GM12878 (cell line): Measurements from ENCODE around the gene PSG4.
"Not testable (repeated sequence)": the region's sequence is repeated elsewhere in the genome, so short reads cannot be mapped to it uniquely, and the experiment has no call there.

ENCODE experiments used
- CTCF ChIP-seq, 3 experiments: IDR thresholded peaks in 2 of 3; conservative IDR thresholded peaks in 1 of 3; 2 replicates each; pipeline ENCODE4 v1.5.1; 2011; ENCODE audit warnings: low read depth in 3 of 3, low read length in 3 of 3, mild to moderate bottlenecking in 3 of 3, control low read depth in 2 of 3, moderate library complexity in 2 of 3, inconsistent platforms in 1 of 3, mixed read lengths in 1 of 3; ENCODE audit not compliant: control insufficient read depth in 2 of 3, insufficient read depth in 1 of 3; ENCODE audit errors: extremely low read depth in 1 of 3
- ESRRA ChIP-seq: IDR thresholded peaks from 2 replicates; pipeline ENCODE4 v1.6.1; 2012; ENCODE audit warnings: mild to moderate bottlenecking, low read length, improper control_type of control experiment
- PKNOX1 ChIP-seq: fragments of 450-650 bp; IDR thresholded peaks from 2 replicates; pipeline ENCODE4 v1.6.1; 2016; ENCODE audit warnings: mild to moderate bottlenecking
- POLR2A ChIP-seq: IDR thresholded peaks from 2 replicates; pipeline ENCODE4 v1.6.1; 2011; ENCODE audit warnings: low read depth, mild to moderate bottlenecking, low read length
- POLR2AphosphoS5 ChIP-seq: IDR thresholded peaks from 2 replicates; pipeline ENCODE4 v1.6.1; 2011; ENCODE audit warnings: mild to moderate bottlenecking, low read length, inconsistent platforms
- SP1 ChIP-seq: IDR thresholded peaks from one replicate; pipeline ENCODE4 v1.6.1; 2011; ENCODE audit warnings: low read depth, low read length
- TCF7 ChIP-seq: IDR thresholded peaks from 2 replicates; pipeline ENCODE4 v1.6.1; 2014; ENCODE audit warnings: antibody characterized with exemption, borderline replicate concordance
- USF2 ChIP-seq: IDR thresholded peaks from 2 replicates; pipeline ENCODE4 v1.6.1; 2011; ENCODE audit warnings: low read depth, low read length, improper control_type of control experiment, borderline replicate concordance
- ZNF687 ChIP-seq: fragments of 450-650 bp; IDR thresholded peaks from 2 replicates; pipeline ENCODE4 v1.6.1; 2017; ENCODE audit warnings: mild to moderate bottlenecking, moderate library complexity

- not testable (repeated sequence) for TF ChIP-seq USF2; CTCF (IDR thresholded peaks at IDR 0.05 in 2 of 3, conservative IDR thresholded peaks at IDR 0.05 in 1 of 3; ENCODE audit: control insufficient read depth in 2 of 3, extremely low read depth in 1 of 3, insufficient read depth in 1 of 3, low read depth in 3 of 3, low read length in 3 of 3); SP1; TCF7; ZNF687; POLR2A; ESRRA; PKNOX1; POLR2AphosphoS5
These were observed 55.6 kb downstream of the PSG4 start for GRCh38 chr19:43149788-43150187.
